ENCODE data around the gene COX5A. TPM values are rescaled to one million over a fixed set of nuclear protein-coding genes. Genes with fewer than 3 reads are reported as not detected.

COX5A gene
- total and polyA plus RNA-seq, 2 of the 13 experiments (the other 11 are each of a cell fraction or from before 2014, with no cell fraction given), result 158 to 218 TPM

DNA sequence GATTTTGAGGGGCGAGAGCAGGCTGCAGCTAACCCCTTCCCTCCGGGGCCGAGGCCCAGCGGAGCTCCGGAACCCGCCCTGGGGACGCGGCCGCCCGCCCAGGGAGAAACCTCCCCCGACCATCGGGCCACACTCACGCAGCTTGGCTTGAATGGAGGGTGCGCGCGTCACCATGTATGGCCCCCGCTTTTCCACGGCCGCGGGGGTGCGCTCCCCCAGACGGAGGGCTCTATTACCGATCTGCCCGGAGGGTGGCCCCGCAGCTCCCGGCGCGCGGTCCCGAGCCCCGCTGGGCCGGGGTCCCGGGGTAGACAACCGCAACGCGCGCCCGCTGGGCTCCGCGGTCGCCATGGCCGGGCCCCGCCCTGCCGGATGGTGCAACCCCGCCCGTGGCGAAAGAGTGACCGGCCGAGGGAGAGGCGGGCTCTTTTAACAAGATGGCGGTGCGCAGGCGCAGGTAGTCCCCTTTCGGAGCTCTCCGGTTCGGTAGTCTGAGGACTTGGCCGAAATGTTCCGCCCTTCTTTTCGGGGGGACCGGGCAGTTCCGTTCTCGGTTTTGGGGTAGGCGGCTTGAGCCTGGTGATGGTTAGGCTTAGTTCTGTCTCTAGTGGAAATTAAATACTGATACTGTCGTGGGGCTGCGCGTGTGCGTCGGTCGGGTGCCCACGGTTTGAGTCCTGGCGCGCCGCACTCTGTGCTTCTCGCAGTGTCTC lies 31.3 kb downstream of the COX5A start, which contains the start of gene FAM219B (continued):
- TF ChIP-seq, protein P1, sequence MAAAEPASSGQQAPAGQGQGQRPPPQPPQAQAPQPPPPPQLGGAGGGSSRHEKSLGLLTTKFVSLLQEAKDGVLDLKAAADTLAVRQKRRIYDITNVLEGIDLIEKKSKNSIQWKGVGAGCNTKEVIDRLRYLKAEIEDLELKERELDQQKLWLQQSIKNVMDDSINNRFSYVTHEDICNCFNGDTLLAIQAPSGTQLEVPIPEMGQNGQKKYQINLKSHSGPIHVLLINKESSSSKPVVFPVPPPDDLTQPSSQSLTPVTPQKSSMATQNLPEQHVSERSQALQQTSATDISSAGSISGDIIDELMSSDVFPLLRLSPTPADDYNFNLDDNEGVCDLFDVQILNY (CRISPR knock-in tag; conservative IDR thresholded peaks at IDR 0.05), result peak; percentile 13; the same call in 1 of the 2 replicates
- TF ChIP-seq ZFP1 (CRISPR knock-in tag; IDR thresholded peaks at IDR 0.05) (peak; percentile 47; the same call in 1 of the 2 replicates), ZNF678 (CRISPR knock-in tag; IDR thresholded peaks at IDR 0.05) (no peak), GABPB1 (CRISPR knock-in tag; IDR thresholded peaks at IDR 0.05) (peak; percentile 67; the same call in 1 of the 2 replicates), TAF1 (CRISPR knock-in tag; IDR thresholded peaks at IDR 0.05) (peak; percentile 82), PAX8 (CRISPR knock-in tag; IDR thresholded peaks at IDR 0.05; ENCODE audit: borderline replicate concordance) (0 out of 2 replicates have a peak, but pooled peaks have one; percentile 75), ZKSCAN5 (CRISPR knock-in tag; IDR thresholded peaks at IDR 0.05) (no peak), POGZ (CRISPR knock-in tag; IDR thresholded peaks at IDR 0.05) (peak; percentile 46; the same call in 1 of the 2 replicates), HNF4G (IDR thresholded peaks at IDR 0.05; ENCODE audit: borderline replicate concordance, low read depth, low read length) (no peak), HNF4G (CRISPR knock-in tag; IDR thresholded peaks at IDR 0.05; ENCODE audit: borderline replicate concordance, low read depth) (no peak), ZBTB25 (CRISPR knock-in tag; IDR thresholded peaks at IDR 0.05) (0 out of 2 replicates have a peak, but pooled peaks have one; percentile 40), SYNCRIP (IDR thresholded peaks at IDR 0.05; ENCODE audit: insufficient read depth, low read depth, low read length) (no peak), KMT2A (CRISPR knock-in tag; IDR thresholded peaks at IDR 0.05) (peak; percentile 38; the same call in 1 of the 2 replicates), ZHX2 (IDR thresholded peaks at IDR 0.05; ENCODE audit: low read depth) (peak; percentile 25; the same call in 1 of the 2 replicates), ZHX2 (CRISPR knock-in tag; IDR thresholded peaks at IDR 0.05; ENCODE audit: borderline replicate concordance) (no peak), SP4 (CRISPR knock-in tag; IDR thresholded peaks at IDR 0.05) (peak; percentile 67), XBP1 (CRISPR knock-in tag; IDR thresholded peaks at IDR 0.05) (no peak), HOXA5 (CRISPR knock-in tag; IDR thresholded peaks at IDR 0.05) (peak; percentile 27; the same call in 1 of the 2 replicates), SALL1 (CRISPR knock-in tag; IDR thresholded peaks at IDR 0.05) (peak; percentile 27; the same call in 1 of the 2 replicates), KDM4B (CRISPR knock-in tag; IDR thresholded peaks at IDR 0.05) (0 out of 2 replicates have a peak, but pooled peaks have one; percentile 33), ZNF749 (CRISPR knock-in tag; IDR thresholded peaks at IDR 0.05; ENCODE audit: borderline replicate concordance) (peak; percentile 70; the same call in 1 of the 2 replicates), ZNF232 (CRISPR knock-in tag; IDR thresholded peaks at IDR 0.05; ENCODE audit: borderline replicate concordance) (0 out of 2 replicates have a peak, but pooled peaks have one; percentile 28), POLR2G (IDR thresholded peaks at IDR 0.05; ENCODE audit: low read depth, low read length) (peak; percentile 95)

All from HepG2 (cell line).